GM19193 (cell line): Measurements from ENCODE around the gene PCSK6.

ENCODE experiments used
- POLR2A ChIP-seq: IDR thresholded peaks from 4 replicates; pipeline ENCODE4 v1.6.1; 2011; ENCODE audit not compliant: insufficient read depth, insufficient read length; ENCODE audit errors: extremely low read depth

The PCSK6 gene

DNA sequence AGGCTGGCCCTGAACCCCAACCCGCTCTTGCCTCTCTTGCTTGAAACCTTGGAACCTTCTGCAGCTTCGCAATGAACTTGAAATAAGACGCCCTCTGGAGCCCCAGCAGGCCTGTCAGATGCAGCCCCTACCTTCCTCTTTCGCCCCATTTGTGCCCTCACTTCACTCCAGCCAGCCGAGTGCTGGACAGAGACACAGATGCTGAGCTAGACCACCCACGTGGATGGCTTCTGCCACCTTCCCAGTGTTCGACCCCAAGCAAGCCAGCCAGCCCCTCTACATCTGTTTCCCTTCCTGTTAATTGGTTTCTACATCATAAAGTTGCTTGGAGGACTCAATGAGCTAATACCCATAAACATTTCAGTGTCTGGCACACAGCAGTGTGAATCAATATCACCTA, 170.7 kb downstream of the PCSK6 start:
- TF ChIP-seq POLR2A: no peak

DNA sequence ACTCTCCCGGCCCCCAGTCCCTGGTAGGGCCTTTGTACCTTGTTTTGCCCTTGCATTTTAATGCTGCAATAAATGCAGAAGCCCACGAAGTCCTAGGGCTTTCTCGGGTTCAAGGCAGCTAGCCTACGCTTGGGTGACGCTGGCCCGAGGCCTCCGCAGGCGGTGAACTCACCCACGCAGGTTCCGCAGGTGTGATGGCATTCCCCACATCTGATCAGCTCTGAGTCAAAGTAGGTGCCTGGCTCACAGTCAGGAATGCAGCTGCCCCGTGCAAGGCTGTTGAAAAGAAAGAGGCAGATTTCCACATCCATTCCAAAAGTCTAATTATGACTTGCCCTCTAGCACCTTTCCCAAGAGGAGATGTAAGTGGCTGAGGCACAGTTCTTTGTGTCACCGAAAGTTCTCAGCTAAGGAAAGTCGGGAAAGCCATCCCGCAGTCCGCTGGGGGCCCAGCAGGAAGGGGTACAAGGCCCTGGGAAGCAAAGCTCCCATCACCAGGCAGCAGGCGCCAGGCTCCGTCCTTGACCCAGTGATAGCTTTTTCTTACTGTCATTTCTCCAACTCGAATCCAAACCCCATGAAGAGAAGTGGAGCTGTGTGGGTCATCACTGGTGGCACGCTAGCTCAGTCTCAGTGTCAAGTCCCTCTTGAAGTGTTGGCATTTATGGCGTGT, 171.2 kb downstream of the PCSK6 start:
- no peak for TF ChIP-seq POLR2A

DNA sequence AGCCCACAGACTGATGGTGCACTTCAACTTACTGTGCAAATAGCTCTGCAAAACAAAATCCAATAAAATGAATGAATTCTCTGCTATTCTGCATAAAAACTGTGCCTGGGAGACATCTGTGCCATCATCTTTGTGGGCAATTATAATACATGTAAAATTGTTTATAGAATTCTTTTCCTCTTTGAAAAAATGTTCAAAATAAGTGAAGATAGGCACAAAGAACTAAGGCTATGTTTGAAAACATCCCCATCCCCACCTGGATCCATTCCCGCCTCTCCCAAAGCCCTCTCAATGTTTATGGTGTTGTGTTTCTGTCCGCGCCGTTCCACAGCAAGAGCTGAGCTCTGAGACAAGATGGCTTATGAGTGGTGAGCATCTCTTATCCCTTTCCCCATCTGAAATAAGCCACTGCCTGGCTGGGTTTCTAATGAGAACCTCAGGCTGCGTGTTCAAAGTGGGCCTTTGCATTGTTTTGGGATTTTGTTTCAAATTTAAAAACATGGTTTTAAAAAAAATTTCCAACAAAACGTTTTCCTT, 172.1 kb downstream of the PCSK6 start:
- no peak for TF ChIP-seq POLR2A

DNA sequence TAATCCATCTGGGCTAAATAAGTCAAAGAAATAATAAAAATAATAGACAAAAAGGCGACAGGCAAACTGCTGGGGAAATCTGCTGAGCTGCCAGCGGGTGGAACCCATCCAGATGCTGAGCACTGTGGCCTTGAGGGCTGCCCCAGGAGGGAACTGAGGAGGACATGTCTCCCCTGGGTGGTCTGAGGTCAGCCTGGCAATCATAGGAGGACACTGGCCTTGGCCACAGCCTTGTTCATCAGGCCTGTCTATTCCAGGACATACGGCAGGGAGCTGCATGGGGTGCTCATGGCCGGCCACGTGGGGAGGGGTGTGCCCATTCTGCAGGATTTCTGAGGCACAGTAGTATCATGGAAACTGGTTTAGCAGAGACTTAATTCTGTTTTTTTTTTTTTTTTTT, 173.0 kb downstream of the PCSK6 start:
- no peak for TF ChIP-seq POLR2A

DNA sequence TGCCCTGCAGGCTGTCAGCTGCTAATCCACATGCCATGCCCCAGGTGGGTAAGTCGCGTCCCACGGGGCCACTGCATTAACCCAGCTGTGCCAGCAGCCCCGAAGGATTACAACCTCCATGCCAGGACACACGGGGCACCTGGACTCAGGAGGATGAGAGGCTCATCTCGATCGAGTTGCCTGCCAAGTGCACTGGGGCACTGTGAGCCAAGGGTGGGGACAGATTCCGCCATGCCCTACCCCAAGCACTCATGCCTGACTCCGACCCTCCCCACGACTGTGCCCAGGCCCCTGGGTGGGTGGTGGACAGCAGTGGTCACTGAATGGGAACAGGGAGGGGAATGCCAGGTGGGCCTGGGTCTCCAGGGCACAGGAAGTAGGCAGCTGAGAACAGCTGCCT, 173.8 kb downstream of the PCSK6 start:
- TF ChIP-seq POLR2A: no peak

DNA sequence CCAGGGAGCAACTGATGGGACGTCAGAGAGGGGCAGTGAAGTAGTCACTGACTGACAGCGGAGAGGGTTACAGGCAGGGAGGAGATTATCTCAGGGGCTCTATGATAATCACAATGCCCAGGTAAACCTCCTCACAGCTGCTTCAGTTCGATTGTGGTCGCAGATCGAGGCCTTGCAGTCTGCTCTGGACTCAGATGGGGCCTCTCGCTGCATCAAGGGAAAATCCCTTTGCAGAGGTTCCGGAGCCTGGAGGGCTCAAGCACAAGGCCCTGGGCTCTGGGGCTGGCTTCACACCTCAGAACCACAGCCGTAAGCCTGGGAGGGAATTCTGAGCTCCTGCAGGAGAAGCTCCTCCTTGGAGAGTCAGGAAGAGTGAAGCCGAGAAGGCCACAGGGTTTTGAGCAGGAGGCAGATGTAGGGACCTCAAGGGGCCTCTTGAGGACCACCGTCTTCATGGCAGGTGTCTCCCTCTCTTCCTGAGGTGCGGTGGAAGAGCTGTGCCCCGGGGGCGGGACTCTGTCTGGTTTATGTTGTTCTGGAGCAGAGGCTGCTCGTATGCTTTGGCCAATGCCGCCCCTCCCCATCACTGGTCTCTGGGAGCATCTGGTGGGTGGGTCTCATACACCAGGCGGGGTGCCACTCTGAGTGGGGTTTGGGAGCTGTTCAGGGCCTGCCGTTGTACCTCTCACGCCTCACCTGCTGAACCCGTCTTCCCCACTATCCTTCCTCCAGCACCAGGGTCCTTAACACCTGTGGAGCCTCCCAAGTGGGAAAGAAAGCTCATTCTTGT, 175.0 kb downstream of the PCSK6 start:
- no peak for TF ChIP-seq POLR2A

DNA sequence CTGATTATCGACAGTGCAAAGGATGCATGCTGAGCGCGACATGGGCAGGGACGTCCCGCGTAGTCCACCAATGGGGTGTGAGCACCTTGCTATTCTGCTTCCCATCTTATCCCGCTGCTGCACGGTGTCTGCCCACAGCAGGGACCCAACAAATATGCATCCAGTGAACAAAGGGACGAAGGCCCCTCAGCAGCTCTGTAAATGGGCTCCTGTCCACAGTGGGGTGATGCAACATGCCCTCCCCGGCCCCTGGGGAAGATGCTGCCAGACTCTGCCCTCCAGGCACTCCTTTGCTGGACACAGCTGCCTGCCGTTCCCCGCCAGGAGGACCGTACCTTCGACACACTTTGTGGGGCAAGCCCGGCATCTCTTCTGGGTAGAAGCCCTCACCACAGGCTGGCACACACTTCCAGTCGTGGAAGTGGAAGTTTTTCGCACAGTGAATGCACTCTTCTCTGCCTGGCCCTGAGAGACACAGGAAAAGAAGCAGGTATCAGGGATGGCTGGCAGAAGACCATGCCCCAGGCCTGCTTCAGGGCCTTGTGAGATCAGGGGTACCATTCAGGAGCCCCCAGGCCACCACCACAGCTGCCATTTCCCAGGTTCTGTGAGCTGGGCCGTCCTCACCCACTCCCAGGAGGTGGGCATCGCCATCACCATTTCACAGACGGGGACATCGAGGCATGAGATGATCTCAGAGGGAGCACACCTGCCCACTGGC, 176.3 kb downstream of the PCSK6 start:
- no peak for TF ChIP-seq POLR2A

DNA sequence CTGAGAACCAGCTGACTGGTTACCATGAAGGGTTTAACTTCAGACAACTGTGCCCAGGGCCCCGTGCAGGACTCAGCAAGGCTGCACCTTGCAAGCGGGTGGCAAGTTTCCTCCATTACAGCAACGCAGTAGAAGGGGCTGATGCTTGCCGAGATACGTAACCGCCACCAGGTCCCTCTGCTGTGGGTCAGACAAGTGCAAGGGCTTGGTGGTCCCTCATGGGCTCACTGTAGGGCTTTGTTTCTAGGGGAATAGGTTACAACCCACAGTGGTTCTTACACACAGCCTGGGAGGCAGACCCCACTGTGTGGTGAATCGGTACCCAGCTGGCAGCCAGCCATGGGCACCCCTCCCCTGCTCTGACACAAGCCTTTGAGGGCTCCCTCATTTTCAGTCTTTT, 179.0 kb downstream of the PCSK6 start:
- no peak for TF ChIP-seq POLR2A

DNA sequence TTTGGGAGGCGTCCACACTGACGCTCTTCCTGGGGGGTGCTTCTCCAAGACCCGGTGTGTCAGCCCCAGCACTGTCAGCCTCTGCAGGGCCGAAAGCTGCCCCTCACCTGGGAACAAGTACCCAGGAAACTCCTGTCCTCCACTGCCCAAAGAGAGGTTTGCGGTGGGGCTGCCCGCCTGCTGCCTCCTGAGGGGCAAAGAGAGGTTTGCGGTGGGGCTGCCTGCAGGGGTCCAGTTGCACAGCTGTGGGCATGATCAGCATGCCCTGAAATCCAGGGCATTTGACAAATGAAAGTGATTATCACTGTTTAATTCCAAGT, 179.4 kb downstream of the PCSK6 start:
- no peak for TF ChIP-seq POLR2A

DNA sequence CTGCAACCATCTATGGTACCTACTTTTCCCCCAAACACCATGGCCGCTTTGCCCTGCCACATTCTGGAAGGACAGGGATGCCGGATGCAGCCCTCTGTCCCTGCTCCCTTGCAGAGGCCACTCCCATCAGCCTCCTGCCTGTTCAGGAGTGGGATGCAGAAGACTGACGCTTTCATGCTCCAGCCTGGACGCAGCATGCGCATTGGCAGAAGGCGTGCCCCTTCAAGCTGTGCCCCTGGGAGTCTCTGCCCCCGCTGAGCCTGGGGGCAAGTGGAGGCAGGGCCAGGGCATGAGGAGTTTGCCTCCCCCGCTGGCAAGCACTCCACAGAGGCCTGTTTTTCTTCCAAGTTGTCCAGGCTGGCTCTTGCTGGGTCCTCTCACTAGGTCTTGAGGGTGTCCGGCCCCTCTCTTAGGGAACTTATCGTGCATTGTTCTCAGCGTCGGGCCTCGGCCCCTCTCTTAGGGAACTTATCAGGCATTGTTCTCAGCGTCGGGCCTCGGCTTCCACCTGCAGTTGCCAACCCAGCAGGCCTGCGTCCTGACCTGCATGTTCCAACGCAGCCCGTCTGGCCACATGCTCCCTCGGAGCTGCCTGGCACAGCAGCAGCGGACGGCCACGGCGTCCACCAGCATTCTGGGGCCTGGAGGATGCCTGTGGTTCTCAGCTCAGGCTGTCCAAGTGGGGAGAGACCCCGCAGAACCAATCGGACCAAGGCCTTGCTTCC, 179.9 kb downstream of the PCSK6 start:
- no peak for TF ChIP-seq POLR2A

DNA sequence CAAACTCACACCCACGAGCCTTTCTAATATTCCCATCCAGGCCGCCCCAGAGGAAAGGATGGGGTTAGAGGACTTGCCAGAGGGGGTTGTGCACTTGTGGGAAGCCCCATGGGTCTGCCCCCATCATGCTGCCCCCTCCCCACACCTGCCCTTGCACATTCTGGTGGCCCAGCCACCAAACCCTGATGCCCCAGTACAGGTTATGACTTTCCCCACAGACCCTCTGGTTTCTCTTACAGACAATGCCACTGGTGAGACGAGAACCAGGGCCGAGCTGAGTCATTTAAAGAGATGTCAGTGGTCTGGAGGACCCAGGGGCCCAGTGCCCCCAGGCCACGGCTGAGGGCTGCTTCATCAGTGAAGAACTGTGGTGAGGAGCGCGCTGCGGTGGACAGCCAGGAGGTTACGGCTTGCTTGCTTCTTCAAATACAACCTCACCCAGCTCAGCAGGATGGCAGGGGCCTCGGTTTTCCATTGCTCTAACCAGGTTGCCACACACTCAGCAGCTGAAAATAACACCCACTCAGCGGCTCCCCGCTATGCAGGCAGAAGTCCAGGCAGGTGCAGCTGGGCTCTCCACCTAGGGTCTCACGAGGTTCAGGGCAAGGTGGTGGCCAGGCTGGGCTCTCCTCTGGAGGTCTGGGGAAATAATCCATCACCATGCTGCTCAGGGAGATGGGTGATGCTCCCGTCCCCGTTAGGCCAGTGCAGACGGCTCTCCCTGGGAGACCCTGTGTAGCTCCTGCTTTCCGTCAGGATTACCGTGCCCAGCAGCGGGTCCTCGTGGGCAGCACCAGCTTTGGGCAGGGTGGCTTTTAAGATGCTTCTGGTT, 180.7 kb downstream of the PCSK6 start:
- no peak for TF ChIP-seq POLR2A

DNA sequence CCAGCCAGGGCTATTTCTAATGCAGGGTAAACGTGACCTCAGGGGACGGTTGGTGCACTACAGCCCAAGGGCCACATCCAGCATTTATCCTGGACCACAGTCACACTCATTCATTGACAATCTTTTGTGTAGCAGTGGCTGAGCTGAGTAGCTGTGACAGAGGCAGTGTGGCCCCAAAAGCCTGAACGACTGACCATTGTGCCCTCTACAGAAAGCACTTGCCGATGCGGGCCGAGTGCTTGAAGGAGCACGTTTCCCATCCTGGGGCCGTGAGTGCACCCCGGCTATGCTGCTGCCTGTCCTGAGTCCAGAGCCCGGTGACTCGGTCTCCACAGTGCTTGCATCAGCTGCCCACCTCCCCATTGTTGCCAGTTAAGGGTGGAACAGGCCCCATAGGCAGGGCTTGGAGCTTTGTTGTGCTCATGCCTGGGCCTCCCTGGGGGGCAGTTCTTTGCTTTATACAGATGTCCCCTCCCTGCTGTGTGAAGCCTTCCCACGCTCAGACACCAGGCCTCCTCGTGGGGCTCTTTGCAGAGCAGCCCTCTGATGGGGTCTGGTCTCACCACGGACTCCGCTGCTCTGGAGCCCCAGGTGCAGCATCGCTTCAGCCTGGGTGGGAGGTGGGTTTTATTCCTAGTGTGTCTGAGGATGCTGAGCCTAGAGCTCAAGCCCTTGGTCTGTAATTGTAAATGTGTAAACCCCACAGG, 181.5 kb downstream of the PCSK6 start:
- TF ChIP-seq POLR2A: no peak

DNA sequence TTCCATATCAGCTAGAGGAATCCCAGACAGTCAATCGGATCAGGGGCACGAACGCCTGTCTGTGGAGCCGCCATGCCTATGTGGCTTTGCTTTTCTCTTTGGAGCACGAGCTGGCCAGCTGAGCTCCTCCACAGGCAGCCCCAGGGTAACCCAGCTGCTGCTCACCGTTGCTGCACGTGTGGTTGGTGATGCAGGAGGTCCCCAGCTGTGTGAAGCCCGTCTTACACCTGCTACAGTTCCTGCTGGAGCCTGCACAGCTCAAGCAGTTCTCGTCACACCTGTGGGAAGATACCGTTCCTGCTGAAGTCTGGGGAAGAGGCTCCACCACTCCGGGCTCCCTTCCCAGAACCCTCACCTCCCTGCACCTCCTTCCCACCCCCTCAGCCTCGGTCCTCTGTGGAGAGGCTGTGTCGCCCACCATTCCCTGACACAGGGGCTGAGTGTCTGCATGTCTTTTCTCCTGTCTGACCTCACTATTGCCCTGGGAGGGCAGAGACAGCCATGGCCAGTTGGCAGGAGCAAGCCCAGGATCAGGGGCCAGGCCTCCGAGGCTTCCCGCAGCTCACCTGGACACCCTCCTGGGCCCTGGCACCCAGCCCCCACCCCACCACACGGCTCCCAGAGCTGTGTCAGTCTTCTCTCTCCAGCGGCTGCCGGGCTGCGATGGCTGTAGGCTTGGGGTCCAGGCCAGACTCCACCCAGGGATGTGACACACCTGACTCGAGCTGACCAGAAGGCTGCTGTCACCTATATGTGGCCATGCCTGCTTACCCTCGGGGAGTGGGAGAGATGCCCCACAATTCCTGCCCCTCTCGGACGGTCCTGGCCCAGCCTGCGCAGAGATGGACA, 182.2 kb downstream of the PCSK6 start:
- TF ChIP-seq POLR2A: no peak

DNA sequence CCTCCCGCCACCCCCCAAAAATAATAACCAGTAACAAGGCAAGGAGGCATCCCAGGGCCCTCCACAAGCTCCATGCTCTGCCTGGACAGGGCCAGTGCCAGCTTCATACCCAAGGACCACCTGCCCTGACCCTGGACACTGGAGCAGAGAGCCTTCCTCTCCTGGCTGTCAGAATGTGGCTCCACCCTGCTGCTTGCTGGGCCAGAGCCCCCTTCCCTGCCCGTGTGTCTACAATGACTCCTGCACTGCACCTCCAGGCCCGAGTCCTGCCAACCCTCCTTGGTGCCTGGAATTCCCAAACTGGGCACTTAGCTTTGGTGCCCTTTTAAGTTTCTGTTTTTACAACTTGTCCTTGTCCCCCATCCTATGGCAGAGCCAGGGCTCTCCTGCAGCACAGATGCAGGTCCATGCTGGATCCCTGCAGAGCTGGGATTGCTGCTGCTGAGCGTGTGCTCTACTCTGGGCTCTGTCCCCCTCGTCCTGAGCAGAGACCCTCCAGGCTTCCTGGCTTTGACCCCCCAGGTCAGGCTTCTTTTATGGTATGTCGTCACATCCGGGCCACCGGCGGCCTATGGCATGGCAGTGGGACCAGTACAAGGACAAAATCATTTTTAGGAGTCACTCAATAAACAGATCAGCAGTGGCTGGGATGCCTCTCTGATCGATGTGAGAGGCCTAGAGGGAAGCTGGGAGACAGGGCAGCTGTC, 183.0 kb downstream of the PCSK6 start:
- TF ChIP-seq POLR2A: no peak
